GM18873 (cell line): ENCODE measurements around the gene PPARA.

Experiments used
- ATAC-seq: cut with Tn5 transposase; IDR thresholded peaks from one replicate; pipeline ENCODE4 v1.9.1; 2021; ENCODE audit warnings: mild to moderate bottlenecking, moderate library complexity, moderate number of reproducible peaks; ENCODE audit not compliant: unreplicated experiment, low FRiP score

Gene PPARA

GRCh38 chr22:46150034-46150654 lies at the start of gene PPARA:
Gene PPARA (plus strand): TSS chr22:46150526. CDS start chr22:46198384, 47,858 bp downstream.
- ATAC-seq: no peak

GRCh38 chr22:46102159-46102558 lies 48.2 kb upstream of the PPARA start:
- no peak for ATAC-seq

GRCh38 chr22:46102752-46103151 lies 47.6 kb upstream of the PPARA start:
- no peak for ATAC-seq

- no peak for ATAC-seq
Observed at GRCh38 chr22:46103181-46103580, 47.1 kb upstream of the PPARA start.

- ATAC-seq: no peak
Observed at GRCh38 chr22:46103664-46104063, 46.7 kb upstream of the PPARA start.

GRCh38 chr22:46104170-46104880 lies 46.0 kb upstream of the PPARA start:
- ATAC-seq: no peak

GRCh38 chr22:46104881-46105493 lies 45.3 kb upstream of the PPARA start:
- ATAC-seq: no peak

- ATAC-seq: no peak
Observed at GRCh38 chr22:46105494-46106278, 44.6 kb upstream of the PPARA start.

GRCh38 chr22:46106279-46107022 lies 43.9 kb upstream of the PPARA start:
- no peak for ATAC-seq

GRCh38 chr22:46107089-46107664 lies 43.1 kb upstream of the PPARA start:
- ATAC-seq: no peak

GRCh38 chr22:46107753-46108563 lies 42.4 kb upstream of the PPARA start:
- no peak for ATAC-seq

- no peak for ATAC-seq
Observed at GRCh38 chr22:46108564-46109473, 41.5 kb upstream of the PPARA start.

GRCh38 chr22:46109474-46110003 lies 40.8 kb upstream of the PPARA start:
- ATAC-seq: no peak

GRCh38 chr22:46110215-46110614 lies 40.1 kb upstream of the PPARA start:
- ATAC-seq: no peak

GRCh38 chr22:46111645-46112306 lies 38.5 kb upstream of the PPARA start:
- ATAC-seq: no peak

GRCh38 chr22:46112405-46112804 lies 37.9 kb upstream of the PPARA start:
- ATAC-seq: no peak
